Chondrocyte (in vitro differentiated cells): ENCODE data around the gene MAP3K7. TPM values are rescaled to one million over a fixed set of nuclear protein-coding genes. Genes with fewer than 3 reads are reported as not detected.

ENCODE experiments used
- DNase-seq: peaks from one replicate; pipeline ENCODE4 v3.0.0; 2021; ENCODE audit warnings: mixed read lengths, low spot score
- H3K27ac Mint-ChIP-seq: one replicate; pipeline ENCODE4 v1.8.0; 2021; ENCODE audit warnings: mild to moderate bottlenecking, moderate library complexity, mixed read lengths; ENCODE audit not compliant: unreplicated experiment
- H3K27me3 Mint-ChIP-seq: 2 replicates; pipeline ENCODE4 v1.8.0; 2021; ENCODE audit warnings: low read depth, mixed read lengths
- H3K36me3 Mint-ChIP-seq: 2 replicates; pipeline ENCODE4 v1.8.0; 2021; ENCODE audit warnings: low read depth, mixed read lengths
- H3K4me1 Mint-ChIP-seq: 2 replicates; pipeline ENCODE4 v1.8.0; 2021; ENCODE audit warnings: low read depth, mild to moderate bottlenecking, mixed read lengths
- H3K4me3 Mint-ChIP-seq: one replicate; pipeline ENCODE4 v1.8.0; 2021; ENCODE audit warnings: mild to moderate bottlenecking, moderate library complexity, mixed read lengths; ENCODE audit not compliant: unreplicated experiment
- H3K9me3 Mint-ChIP-seq: 2 replicates; pipeline ENCODE4 v1.8.0; 2021; ENCODE audit warnings: low read depth, mixed read lengths
- total RNA-seq: library from RNA; stranded (reverse); gene quantifications from 3 replicates; pipeline ENCODE4 v1.2.1, GENCODE V29; 2021
- TF ChIP-seq, protein P1 (sequence below): fragments of 200-600 bp; sonication (generic); IDR thresholded peaks from 2 replicates; pipeline ENCODE4 v1.5.0; 2021; ENCODE audit warnings: antibody characterized with exemption, mild to moderate bottlenecking, moderate library complexity

Gene MAP3K7
- total RNA-seq, 1 donor from 2014 or later: 25.2 TPM

DNA sequence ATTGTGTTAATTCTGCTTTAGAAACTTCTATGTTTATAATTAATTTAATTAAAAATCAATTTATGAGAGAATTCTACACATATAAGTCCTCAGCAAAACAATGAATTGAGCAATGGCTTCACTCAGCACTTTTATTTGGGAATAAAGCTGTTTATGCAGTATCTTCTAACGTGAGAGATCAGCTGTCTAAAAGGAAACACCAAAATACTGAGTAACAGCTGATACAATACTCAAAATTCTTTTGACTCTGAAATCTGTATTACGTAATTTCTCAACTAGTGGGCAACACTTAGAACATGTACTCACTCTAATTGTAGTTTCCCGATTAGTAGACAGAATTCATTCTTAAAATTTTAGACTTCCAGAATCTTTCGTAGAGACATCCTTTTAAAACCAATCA is 49.8 kb downstream of the MAP3K7 start:
- H3K27ac Mint-ChIP-seq: no peak overlapping the region
- peaks cover 6% of the 10 kb centered on the region for H3K36me3 Mint-ChIP-seq
- DNase-seq: no peak
- TF ChIP-seq, protein P1, sequence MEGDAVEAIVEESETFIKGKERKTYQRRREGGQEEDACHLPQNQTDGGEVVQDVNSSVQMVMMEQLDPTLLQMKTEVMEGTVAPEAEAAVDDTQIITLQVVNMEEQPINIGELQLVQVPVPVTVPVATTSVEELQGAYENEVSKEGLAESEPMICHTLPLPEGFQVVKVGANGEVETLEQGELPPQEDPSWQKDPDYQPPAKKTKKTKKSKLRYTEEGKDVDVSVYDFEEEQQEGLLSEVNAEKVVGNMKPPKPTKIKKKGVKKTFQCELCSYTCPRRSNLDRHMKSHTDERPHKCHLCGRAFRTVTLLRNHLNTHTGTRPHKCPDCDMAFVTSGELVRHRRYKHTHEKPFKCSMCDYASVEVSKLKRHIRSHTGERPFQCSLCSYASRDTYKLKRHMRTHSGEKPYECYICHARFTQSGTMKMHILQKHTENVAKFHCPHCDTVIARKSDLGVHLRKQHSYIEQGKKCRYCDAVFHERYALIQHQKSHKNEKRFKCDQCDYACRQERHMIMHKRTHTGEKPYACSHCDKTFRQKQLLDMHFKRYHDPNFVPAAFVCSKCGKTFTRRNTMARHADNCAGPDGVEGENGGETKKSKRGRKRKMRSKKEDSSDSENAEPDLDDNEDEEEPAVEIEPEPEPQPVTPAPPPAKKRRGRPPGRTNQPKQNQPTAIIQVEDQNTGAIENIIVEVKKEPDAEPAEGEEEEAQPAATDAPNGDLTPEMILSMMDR: no peak
- no peaks in the 10 kb centered on the region for H3K9me3 Mint-ChIP-seq
- no peak overlapping the region for H3K4me3 Mint-ChIP-seq
- H3K4me1 Mint-ChIP-seq: peaks cover 23% of the 10 kb centered on the region
- no peaks in the 10 kb centered on the region for H3K27me3 Mint-ChIP-seq

DNA sequence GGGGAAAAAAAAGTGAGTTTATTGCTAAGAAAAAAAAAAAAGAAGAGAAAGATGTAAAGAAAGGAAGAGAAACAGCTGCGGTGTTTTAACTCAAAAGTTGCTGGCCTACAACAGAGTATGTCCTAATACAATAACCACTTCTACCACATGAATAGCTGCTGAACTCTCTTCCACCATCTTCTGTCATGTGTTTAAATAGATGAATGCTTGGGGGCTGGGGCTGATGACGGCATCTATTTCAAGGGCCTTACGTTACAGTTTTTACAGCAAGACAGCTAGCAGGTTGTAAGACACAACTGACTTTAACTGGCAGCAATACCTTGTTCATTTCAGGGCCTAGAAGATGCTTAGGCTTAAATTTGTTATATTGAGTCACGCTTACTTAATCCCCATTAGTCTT is 50.4 kb downstream of the MAP3K7 start:
- Mint-ChIP-seq H3K9me3 (no peaks in the 10 kb centered on the region), H3K27me3 (no peaks in the 10 kb centered on the region), H3K4me3 (no peak overlapping the region), H3K36me3 (peaks cover 6% of the 10 kb centered on the region), H3K27ac (no peak overlapping the region), H3K4me1 (peaks cover 23% of the 10 kb centered on the region)
- DNase-seq: no peak
- TF ChIP-seq, protein P1: no peak

DNA sequence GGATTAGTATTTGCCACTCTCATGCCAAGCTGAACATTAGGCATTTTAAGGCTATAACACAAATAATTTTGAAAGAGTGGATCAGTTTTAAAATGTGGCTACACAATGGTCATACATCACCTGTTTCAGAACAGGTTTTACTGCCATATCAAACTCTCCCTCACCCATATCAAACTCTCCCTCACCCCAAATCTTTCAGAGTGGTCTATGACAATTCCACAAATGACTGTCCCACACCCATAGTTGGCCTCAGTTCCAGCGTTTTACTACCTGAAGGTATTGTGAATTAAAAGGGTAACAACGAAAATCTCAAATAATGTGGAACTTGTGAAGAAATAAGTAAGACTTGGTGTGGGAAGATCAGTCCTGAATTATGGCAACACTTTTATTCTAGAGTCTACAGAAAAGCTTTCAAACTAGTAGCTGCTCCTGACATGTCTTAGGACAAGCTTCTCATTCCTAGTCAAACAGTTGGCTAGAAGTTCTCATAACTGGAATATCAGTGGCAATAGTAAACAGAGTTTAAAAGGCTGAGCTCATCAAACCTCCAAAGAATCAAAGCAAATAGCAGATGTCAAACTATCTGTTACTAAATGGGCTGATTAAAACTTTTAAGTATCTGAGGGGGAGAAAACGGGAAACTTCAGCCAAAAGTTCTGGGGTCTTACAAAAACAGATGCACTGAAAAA is 52.4 kb downstream of the MAP3K7 start:
- Mint-ChIP-seq H3K9me3 (no peaks in the 10 kb centered on the region), H3K36me3 (peaks cover 6% of the 10 kb centered on the region), H3K27me3 (no peaks in the 10 kb centered on the region), H3K4me3 (no peak overlapping the region), H3K4me1 (peaks cover 27% of the 10 kb centered on the region), H3K27ac (no peak overlapping the region)
- no peak for DNase-seq
- TF ChIP-seq, protein P1: no peak

DNA sequence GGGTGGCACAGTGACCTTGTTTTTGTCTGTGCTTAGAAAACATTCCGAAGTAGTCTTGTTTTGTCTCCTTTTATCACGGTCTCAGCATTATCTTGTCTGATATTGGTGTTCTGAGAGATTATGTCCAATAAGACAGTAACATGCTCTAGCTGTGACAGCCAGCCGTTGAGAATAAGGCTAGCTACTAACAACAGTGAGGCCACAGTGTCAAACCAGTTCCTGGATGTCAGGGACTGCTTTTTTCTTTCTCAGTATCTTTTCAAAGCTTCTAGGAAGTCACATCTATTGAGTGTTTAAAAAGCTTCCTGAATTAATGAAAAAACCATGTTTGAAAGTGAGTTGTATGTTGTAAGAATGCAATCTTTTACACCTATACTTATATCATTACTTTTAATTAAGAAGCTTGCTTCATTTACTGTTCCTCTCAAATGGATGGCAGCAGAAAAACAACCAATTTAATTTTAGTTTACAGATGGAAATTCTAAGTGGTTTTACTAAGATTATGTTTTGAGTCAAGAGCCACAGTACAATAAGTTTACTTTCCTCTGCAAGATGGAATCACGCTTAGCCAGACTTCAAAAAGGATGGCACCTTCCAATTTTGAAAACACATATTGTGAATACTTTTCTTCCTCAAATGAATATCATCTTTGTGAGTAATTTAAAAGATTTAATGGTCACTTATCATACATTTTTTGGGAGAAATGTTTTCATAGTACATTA is 53.1 kb downstream of the MAP3K7 start:
- TF ChIP-seq, protein P1: no peak
- DNase-seq: no peak
- Mint-ChIP-seq H3K9me3 (no peaks in the 10 kb centered on the region), H3K4me1 (peaks cover 20% of the 10 kb centered on the region), H3K4me3 (no peak overlapping the region), H3K27ac (no peak overlapping the region), H3K27me3 (no peaks in the 10 kb centered on the region), H3K36me3 (peaks cover 7% of the 10 kb centered on the region)

DNA sequence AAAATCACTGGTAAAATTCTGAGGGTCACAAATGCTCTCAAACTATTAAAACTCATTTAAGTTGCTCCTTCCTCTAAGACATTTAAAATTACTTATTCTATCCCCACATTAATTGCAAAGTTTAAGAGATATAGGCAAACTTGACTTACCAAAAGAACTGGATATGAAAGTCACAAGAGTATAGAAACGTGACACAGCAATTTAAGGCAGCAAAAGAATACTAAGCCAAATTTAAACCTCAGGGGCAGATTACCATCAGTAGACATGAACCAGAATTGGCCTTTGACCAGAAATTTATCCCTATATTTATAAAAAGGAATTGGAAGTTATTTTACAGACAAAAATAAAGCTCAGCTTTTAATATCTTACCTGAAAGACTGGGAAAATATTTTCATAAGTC is 56.0 kb downstream of the MAP3K7 start:
- no peak overlapping the region for H3K4me3 Mint-ChIP-seq
- no peak for DNase-seq
- TF ChIP-seq, protein P1: no peak
- no peaks in the 10 kb centered on the region for H3K27me3 Mint-ChIP-seq
- H3K27ac Mint-ChIP-seq: no peak overlapping the region
- peaks cover 6% of the 10 kb centered on the region for H3K36me3 Mint-ChIP-seq
- peaks cover 4% of the 10 kb centered on the region for H3K4me1 Mint-ChIP-seq
- H3K9me3 Mint-ChIP-seq: no peaks in the 10 kb centered on the region
